ENCODE data around the gene IRS2.
"Not testable (repeated sequence)": the region's sequence is repeated elsewhere in the genome, so short reads cannot be mapped to it uniquely, and the experiment has no call there.

IRS2 gene

GRCh38 chr13:109745060-109745459 lies 41.3 kb downstream of the IRS2 start:
- TF ChIP-seq ZNF274 (IDR thresholded peaks at IDR 0.05; ENCODE audit: low read depth, low read length): no peak
- no peak overlapping the region for H3K4me3 ChIP-seq (ENCODE audit: low read length)

DNA sequence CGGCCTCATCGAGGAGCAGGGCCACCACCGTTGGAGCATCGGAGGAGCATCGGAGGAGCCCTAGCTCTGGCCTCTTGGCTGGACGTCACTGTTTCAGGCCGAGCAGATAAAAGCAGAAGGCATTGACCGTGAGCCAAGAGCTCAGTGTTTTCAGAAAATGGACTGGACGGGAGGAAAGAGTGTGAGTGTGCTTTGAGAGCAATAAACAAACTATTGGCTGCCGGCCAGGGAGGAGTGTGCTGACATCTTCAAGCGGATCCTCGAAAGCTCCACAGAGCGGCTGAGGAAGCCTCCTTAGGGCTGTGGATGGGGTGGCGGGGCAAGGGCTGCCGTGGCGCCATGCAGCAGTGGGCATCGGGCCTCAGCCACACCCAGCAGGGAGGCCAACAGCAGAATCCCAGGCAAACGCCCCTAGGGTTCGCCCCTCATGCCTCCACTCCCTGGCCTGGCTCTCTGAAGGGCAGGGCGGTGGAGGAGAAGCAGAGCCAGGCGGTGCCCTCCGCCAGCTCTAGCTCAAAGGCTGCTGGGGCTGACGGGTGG lies 41.8 kb downstream of the IRS2 start:
- no peak overlapping the region for H3K4me3 ChIP-seq (ENCODE audit: low read length)
- TF ChIP-seq ZNF274 (IDR thresholded peaks at IDR 0.05; ENCODE audit: low read depth, low read length): no peak

GRCh38 chr13:109743706-109744453 lies 42.5 kb downstream of the IRS2 start:
- no peak overlapping the region for H3K4me3 ChIP-seq (ENCODE audit: low read length)

GRCh38 chr13:109741966-109742365 lies 44.4 kb downstream of the IRS2 start:
- H3K4me3 ChIP-seq (ENCODE audit: low read length): no peak overlapping the region
- TF ChIP-seq ZNF274 (IDR thresholded peaks at IDR 0.05; ENCODE audit: low read depth, low read length): no peak

More at GRCh38 chr13:109743706-109744453, 42.5 kb downstream of the IRS2 start:
- TF ChIP-seq ZNF274 (IDR thresholded peaks at IDR 0.05; ENCODE audit: low read depth, low read length): no peak

- no peak overlapping the region for H3K4me3 ChIP-seq (ENCODE audit: low read length)
- no peak for TF ChIP-seq ZNF274 (IDR thresholded peaks at IDR 0.05; ENCODE audit: low read depth, low read length)
These were observed 45.7 kb downstream of the IRS2 start for GRCh38 chr13:109740721-109741120.

GRCh38 chr13:109740121-109740520 lies 46.3 kb downstream of the IRS2 start:
- H3K4me3 ChIP-seq (ENCODE audit: low read length): no peak overlapping the region
- no peak for TF ChIP-seq ZNF274 (IDR thresholded peaks at IDR 0.05; ENCODE audit: low read depth, low read length)

DNA sequence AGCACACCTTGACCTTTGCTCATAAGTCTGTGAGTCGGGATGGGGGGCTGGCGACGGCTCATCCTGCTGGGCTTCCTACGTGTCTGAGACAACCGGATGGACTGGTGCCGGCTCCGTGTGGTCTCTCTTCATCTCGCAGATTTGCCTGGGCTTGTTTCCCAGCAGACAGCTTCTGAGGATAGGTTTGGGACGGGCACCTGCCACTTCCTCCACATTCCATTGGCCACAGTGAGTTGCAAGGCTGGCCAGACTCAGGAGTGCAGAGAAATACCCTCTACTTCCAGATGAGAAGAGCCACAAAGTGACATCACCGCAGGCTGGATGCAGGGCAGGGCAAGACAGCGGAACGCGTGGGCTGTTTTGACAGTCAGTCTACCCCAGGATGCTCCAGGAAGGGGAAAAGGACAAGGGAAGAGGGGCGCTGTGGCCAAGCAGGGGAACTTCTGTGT lies 48.1 kb downstream of the IRS2 start:
- no peak overlapping the region for H3K4me3 ChIP-seq (ENCODE audit: low read length)
- TF ChIP-seq ZNF274 (IDR thresholded peaks at IDR 0.05; ENCODE audit: low read depth, low read length): no peak

- no peak for TF ChIP-seq ZNF274 (IDR thresholded peaks at IDR 0.05; ENCODE audit: low read depth, low read length)
- H3K4me3 ChIP-seq (ENCODE audit: low read length): no peak overlapping the region
These were observed 48.8 kb downstream of the IRS2 start for GRCh38 chr13:109737606-109738005.

DNA sequence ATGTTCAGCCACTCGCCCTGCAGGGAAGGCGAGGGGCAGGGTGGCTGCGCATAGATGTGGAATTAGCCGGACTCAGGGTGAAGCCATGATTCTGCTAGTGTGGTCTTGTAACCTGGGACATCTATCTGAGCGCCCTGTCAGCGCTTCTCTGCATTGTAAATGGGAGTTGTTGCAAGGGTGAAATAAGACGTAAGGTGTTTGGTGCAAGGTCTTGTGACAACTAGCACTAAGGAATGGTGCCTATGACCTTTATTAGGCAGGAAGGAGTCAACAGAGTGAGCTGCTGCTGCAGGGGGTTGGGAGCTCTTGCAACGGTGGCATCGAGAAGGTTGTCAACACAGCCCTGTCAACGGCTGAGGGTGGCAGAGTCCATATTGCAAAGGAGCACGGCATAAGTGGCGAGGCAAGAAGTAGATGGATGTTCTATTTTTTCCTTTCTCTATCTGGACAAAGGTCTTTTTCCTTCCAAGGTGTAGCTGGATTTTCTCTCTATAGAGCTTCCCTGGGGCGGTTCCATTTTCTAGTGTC lies 49.3 kb downstream of the IRS2 start:
- no peak for TF ChIP-seq ZNF274 (IDR thresholded peaks at IDR 0.05; ENCODE audit: low read depth, low read length)
- H3K4me3 ChIP-seq (ENCODE audit: low read length): no peak overlapping the region

DNA sequence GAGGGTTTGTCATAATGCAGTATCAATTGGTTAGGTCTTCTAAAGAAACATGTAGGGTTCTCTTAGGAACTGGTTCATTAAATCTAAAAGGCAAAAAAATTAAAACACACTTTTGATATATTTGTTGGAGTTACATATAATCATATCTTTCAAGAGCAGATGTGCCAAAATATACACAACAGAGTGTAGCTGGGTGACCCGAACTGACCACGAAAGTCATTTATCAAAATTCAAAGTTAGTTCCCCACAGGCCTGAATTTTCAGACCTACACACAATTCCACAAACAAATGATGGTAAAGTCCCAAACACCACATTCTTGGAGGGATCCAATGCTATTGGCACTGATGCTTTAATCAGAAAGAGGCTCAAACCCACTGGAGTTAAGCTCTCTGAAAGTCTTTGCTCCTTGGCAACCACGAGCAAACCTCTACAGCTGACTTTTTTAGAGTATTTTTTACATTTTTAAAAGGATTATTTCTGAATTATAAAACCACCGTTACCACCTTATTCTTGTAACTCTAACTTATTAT lies 50.9 kb downstream of the IRS2 start:
- H3K4me3 ChIP-seq (ENCODE audit: low read length): no peak overlapping the region
- no peak for TF ChIP-seq ZNF274 (IDR thresholded peaks at IDR 0.05; ENCODE audit: low read depth, low read length)

DNA sequence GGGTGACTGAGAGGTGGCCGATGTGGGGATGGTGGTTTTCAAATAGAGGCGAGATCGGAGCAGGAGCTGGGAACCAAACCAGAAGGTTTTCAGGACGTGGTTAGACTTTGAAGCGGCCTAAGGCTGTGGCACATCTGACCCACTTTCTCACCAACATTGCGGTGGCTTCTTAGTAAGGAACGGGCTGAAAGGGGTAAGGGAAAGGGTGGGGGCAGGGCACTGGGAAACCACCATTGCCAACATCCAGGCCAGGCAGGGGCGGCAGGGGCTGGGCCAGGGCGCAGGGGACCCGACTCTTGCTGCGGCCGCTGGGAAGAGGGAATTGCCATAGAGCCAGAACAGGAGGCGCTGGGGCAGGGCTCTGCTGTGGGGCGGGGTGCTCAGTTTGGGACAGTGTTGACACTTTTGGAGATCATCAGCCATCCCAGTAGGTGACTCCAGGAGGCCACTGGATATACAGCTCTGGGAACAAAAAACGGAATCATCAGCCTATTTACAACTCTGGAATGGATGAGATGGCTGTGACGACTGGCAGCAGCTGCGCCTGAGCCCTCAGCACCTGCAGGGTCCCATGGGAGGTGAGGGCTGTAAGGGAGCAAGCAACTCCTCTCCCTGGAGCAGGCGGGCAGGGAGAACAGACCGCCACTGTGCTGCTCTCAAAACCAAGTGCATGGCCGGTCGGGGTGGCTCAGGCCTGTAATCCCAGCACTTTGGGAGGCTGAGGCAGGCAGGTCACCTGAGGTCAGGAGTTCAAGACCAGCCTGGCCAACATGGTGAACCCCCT lies 52.2 kb downstream of the IRS2 start:
- no peak for TF ChIP-seq ZNF274 (IDR thresholded peaks at IDR 0.05; ENCODE audit: low read depth, low read length)
- H3K4me3 ChIP-seq (ENCODE audit: low read length): no peak overlapping the region

DNA sequence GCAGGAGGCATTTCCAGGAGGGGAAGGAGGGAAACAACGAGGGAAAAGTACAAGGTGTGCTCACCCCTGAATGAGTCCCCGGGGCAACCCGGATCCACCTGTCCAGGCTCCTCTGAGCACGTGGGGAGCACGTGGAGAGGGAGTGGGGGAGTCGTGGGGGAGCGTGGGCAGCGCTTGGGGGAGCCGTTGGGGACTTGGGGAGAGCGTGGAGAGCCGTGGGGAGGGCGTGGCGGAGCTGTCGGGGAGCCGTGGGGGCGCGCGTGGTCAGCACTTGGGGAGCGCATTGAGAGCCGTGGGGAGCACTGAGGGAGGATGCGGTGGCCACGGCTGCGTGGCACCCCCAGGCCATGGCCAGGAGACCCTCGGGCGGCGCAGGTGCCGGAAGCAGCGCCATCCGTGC lies 52.8 kb downstream of the IRS2 start:
- TF ChIP-seq ZNF274 (IDR thresholded peaks at IDR 0.05; ENCODE audit: low read depth, low read length): no peak

GRCh38 chr13:109732470-109733170 lies 53.8 kb downstream of the IRS2 start:
- not testable (repeated sequence) for H3K4me3 ChIP-seq (ENCODE audit: low read length)

More for the DNA sequence above, 52.8 kb downstream of the IRS2 start:
- H3K4me3 ChIP-seq (ENCODE audit: low read length): no peak overlapping the region

DNA sequence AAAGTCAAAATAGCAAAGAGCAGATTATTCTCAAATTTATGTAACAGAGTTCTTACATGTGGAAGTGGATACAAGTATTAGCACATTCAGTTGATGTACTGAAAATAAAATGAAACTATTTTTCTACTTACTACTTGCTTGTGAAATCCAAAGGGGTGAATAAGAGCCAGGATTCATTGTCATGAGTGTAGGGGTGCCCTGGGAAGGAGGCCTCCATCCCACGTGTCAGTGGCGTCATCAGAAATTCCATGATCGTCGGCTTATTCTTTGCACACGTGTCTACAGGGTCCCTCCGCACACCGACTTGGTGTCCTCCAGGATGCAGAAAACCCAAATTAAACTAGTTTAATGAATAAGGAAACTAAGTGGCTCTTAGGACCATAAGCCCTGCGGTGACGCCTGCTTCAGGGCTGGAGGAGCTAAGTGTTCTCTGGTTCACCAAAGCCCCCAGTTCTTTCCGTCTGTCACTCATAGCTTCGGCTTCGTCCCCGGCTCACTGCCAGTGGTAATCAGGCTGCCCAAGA lies 55.5 kb downstream of the IRS2 start:
- no peak overlapping the region for H3K4me3 ChIP-seq (ENCODE audit: low read length)
- no peak for TF ChIP-seq ZNF274 (IDR thresholded peaks at IDR 0.05; ENCODE audit: low read depth, low read length)

All from GM08714 (cell line).